ENCODE results near the gene ASXL1. TPM values are rescaled to one million over a fixed set of nuclear protein-coding genes. Genes with fewer than 3 reads are reported as not detected.
"Not testable (repeated sequence)": the region's sequence is repeated elsewhere in the genome, so short reads cannot be mapped to it uniquely, and the experiment has no call there.

ASXL1 gene
- total RNA-seq, 1 donor from 2014 or later = 79.1 TPM

- Histone ChIP-seq H3K36me3 (peaks cover 38% of the 10 kb centered on the region), H3K4me1 (no peaks in the 10 kb centered on the region), H3K27ac (no peak overlapping the region), H3K4me3 (no peak overlapping the region), H3K9me3 (no peaks in the 10 kb centered on the region), H3K27me3 (no peaks in the 10 kb centered on the region)
- ATAC-seq = no peak
- no peak for DNase-seq
- no peak for TF ChIP-seq CTCF (IDR thresholded peaks at IDR 0.05)
- intact Hi-C loops (cut with DNase I) = no loop called here
These were observed 41.5 kb upstream of the ASXL1 start for GRCh38 chr20:32316667-32317066.

GRCh38 chr20:32319100-32319499 is 39.0 kb upstream of the ASXL1 start:
- Histone ChIP-seq H3K4me3 (no peak overlapping the region), H3K27me3 (no peaks in the 10 kb centered on the region), H3K27ac (no peak overlapping the region), H3K36me3 (peaks cover 28% of the 10 kb centered on the region), H3K9me3 (no peaks in the 10 kb centered on the region), H3K4me1 (no peaks in the 10 kb centered on the region)
- ATAC-seq (no peak), DNase-seq (no peak)
- TF ChIP-seq CTCF (IDR thresholded peaks at IDR 0.05) = no peak
- intact Hi-C loops (cut with DNase I) = no loop called here

- ATAC-seq = no peak
- intact Hi-C loops (cut with DNase I) = no loop called here
- no peak for DNase-seq
- H3K27me3 ChIP-seq = no peaks in the 10 kb centered on the region
- no peak overlapping the region for H3K27ac ChIP-seq
- peaks cover 28% of the 10 kb centered on the region for H3K36me3 ChIP-seq
- no peak for TF ChIP-seq CTCF (IDR thresholded peaks at IDR 0.05)
- no peaks in the 10 kb centered on the region for H3K4me1 ChIP-seq
- no peaks in the 10 kb centered on the region for H3K9me3 ChIP-seq
- no peak overlapping the region for H3K4me3 ChIP-seq
These were observed 37.8 kb upstream of the ASXL1 start for GRCh38 chr20:32320305-32320704.

GRCh38 chr20:32321390-32321789 is 36.7 kb upstream of the ASXL1 start:
- H3K27ac ChIP-seq = no peak overlapping the region
- no peak for TF ChIP-seq CTCF (IDR thresholded peaks at IDR 0.05)
- H3K4me1 ChIP-seq = peaks cover 1% of the 10 kb centered on the region
- H3K27me3 ChIP-seq = no peaks in the 10 kb centered on the region
- no peak overlapping the region for H3K4me3 ChIP-seq
- intact Hi-C loops (cut with DNase I) = no loop called here
- no peaks in the 10 kb centered on the region for H3K9me3 ChIP-seq
- no peak for ATAC-seq
- peaks cover 24% of the 10 kb centered on the region for H3K36me3 ChIP-seq
- DNase-seq = no peak

- H3K27me3 ChIP-seq; ATAC-seq; H3K27ac ChIP-seq; DNase-seq; intact Hi-C loops (cut with DNase I); H3K4me3 ChIP-seq; H3K4me1 ChIP-seq; H3K9me3 ChIP-seq: not testable (repeated sequence)
- peaks cover 25% of the 10 kb centered on the region for H3K36me3 ChIP-seq
These were observed 35.9 kb upstream of the ASXL1 start for GRCh38 chr20:32322260-32322659.

DNA sequence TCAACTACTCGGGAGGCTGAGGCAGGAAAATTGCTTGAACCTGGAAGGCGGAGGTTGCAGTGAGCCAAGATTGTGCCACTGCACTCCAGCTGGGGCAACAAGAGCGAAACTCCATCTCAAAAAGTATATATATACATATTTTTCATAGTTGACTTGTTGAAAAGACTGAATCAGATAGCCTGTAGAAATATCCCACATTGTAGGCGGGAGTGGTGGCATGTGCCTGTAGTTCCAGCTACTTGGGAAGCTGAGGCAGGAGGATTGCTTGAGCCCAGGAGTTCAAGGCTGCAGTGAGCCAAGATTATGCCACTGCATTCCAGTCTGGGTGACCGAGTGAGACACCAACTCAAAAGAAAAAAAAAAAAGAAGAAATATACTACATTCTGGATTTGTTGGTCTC is 34.4 kb upstream of the ASXL1 start:
- DNase-seq; H3K27me3 ChIP-seq; ATAC-seq; H3K4me1 ChIP-seq; H3K27ac ChIP-seq; H3K4me3 ChIP-seq; intact Hi-C loops (cut with DNase I); H3K9me3 ChIP-seq: not testable (repeated sequence)
- H3K36me3 ChIP-seq = peaks cover 15% of the 10 kb centered on the region

All from upper lobe of right lung (tissue), 1 donor.